NCI-H146 treated with DMSO at 0.1 percent for 48 hours (cell line): ENCODE measurements around the gene ETHE1.
"Not testable (repeated sequence)": the region's sequence is repeated elsewhere in the genome, so short reads cannot be mapped to it uniquely, and the experiment has no call there.

Source experiments
- DNase-seq: peaks from one replicate; lab custom pipeline; 2025; ENCODE audit not compliant: unreplicated experiment; lab: John Stamatoyannopoulos, UW

ETHE1 gene

GRCh38 chr19:43524922-43525835 lies 1.8 kb downstream of the ETHE1 start:
- DNase-seq: no peak

- not testable (repeated sequence) for DNase-seq
Measured at GRCh38 chr19:43523696-43524095, 3.3 kb downstream of the ETHE1 start.

GRCh38 chr19:43522929-43523328 lies 4.1 kb downstream of the ETHE1 start:
- no peak for DNase-seq

DNA sequence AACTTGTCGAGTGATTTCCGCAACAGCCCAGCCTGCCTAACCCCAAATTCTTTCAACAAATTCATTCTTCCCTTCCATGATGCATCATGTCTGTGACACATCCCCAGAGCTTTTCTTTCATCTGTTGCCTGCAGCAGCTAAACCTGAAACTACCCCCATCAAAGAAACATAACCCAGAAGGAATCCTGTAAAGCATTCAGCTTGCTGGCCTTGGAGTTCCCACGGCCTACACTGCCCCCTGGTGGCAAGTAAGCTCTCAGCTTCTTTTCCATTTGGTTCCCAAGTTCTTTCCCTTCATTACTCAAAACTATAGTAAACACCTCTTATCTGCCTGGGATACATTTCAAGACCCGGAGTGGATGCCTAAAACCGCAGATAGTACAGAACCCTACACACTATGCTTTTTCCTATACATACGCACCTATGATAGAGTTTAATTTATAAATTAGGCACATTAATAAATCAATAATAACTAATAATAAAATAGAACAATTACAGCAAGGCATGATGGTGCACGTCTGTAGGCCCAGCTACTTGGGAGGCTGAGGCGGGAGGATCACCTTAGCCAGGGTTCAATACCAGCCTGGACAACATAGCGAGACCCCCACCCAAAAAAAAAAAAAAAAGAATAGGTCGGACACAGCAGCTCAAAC lies 7.4 kb downstream of the ETHE1 start:
- DNase-seq: peak; percentile 62

DNA sequence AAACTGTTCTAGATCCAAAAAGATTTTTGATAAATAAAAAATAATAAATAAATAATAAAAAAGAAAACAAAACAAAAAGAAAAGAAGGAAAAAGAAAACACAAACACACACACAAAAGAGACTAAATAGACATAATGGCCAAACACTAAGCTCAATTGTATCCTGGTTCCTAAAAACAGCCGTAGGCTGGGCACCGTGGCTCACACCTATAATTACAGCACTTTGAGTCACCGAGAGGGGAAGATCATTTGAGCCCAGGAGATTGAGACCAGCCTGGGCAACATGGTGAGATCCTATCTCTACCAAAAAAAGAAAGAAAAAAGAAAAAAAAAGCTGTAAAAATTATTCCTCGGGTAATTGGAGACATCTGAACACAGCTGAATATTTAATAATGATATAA lies 8.9 kb downstream of the ETHE1 start:
- no peak for DNase-seq

GRCh38 chr19:43512399-43512798 lies 14.6 kb downstream of the ETHE1 start:
- DNase-seq: not testable (repeated sequence)

GRCh38 chr19:43511324-43511723 lies 15.7 kb downstream of the ETHE1 start:
- DNase-seq: no peak

GRCh38 chr19:43510713-43511112 lies 16.3 kb downstream of the ETHE1 start:
- DNase-seq: no peak

DNA sequence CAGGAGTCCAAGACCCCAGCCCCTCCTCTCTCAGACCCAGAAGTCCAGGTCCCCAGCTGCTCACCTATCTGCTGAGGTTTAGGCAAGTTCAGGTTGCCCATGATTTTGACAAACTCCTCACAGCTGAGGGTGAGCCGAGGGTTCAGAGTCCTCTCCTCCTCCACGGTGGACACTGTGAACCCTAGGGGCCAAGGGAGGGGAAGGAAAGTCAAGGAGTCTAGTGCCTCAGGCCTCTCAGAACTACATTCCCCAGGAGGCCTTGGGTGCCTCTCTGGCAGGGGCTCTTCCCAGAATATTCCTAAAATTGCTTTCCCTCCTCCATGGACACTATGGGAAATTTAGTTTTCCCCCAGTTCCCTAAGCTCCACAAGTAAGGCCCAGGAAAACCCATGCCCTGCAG lies 19.1 kb downstream of the ETHE1 start:
- no peak for DNase-seq

DNA sequence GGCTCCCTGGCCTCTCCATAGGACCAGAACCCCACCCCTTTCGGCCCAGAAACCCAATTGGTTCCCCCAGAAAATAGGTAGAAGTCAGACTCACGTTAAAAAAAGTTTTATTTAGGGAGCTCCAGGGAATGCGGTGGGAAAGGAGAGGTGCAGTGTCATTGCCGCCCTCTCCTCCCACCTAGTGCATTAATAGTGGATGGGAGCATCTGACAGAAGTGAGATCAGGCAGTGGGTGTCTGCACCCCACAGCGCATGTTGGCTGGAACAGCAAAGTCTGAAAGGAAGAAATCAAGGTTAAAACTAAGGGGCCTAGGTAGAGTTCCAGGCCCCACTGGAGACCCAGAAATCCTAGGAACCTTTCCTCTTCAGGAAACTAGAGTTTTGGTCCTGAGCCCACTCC lies 20.4 kb downstream of the ETHE1 start:
- DNase-seq: no peak

- no peak for DNase-seq
Measured at GRCh38 chr19:43505941-43506340, 21.1 kb downstream of the ETHE1 start.

DNA sequence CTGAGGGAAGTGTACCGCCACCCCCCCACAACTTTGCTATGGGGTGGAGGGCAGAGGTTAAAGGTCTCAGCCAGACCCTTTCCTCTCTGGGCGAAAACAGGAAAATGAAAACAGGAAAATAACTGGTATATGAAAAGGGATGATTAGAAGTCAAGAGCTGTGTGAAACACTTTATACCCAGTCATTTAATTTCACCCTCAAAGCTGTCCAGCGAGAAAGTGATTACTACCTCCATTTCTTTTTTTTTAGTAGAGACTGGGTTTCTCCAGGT lies 21.9 kb downstream of the ETHE1 start:
- no peak for DNase-seq

DNA sequence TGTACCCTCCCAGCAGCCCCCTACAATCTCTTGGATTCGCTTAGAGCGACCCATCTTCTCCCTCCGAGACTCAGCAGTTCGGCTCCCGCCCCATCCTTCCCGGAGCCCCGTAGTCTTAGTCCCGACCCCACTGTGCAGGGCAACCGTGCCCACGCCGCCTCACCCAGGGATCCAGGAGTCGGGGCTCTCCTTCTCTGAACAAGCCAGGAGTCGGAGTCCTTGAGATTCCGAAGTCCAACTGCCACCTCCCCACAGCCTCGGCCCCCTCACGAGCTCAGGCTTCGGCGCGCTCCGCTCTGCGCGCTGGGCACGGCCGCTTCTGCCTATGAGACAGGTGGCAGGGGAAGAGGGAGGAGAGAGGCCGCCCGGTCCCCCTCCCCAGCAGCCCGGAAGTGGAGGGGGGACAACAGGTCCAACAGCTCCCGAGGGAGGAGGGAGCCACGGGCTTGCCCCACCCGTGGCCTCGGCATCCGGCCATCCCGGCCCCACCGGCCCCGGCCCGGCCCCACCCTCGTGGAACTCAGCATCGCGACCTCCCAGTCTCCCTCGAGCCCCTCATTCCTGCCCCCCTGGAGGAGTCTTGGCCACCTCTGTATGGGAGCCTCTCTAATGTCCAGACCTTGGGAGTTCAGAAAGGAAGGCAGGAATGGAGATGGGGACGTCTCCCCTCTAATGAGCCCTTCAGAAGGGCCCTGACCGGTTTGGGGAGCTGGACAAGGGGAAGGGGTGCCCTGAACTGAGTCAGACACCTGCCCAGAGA lies 22.4 kb downstream of the ETHE1 start, which contains the start of gene PHLDB3:
Gene PHLDB3, minus strand, starts transcription at position 321 of the 760 bp plus-strand sequence. CDS start 628 bp downstream, outside the sequence.
- DNase-seq: peak; percentile 64

DNA sequence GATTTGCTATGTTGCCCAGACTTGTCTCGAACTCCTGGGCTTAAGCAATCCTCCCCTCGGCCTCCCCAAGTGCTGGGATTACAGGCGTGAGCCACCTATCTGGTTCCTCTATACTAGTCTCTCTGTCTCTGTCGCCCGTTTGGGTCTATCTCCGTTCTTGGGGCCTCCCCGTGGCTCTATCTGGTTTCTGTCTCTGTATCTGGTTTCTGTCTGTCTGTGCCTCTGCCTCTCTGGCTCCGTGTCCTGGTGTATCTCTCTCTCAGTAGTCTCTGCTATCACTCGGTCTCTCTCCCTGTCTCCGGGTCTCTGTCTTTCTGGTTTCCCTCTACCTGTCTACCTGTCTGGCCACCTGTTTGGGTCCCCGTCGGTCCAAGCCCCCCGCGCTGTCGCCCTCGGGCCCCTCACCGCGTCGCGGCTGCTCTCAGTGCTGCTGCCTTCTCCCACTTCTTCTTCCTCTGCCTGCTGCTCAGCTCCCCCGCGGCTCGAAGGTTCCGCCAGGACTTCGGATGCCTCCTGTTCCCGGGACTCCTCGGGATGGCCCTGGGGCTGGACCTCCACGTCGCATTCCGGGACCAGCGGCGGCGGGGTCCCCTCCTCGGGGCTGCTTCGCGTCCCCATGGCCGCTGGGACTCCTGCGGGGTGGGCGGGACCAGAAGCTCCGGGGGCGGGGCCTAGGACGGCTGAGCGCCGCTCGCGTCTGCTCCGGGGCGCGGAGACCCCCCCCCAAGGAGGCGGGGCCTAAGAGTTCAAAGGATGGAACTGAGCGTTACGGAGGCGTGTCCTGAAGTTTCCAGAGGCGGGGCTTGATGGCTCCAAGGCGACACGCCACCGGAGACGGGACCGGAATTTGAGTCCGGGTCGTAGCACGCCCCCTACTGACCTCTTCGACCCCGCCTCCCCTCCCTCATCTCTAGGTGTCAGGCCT lies 23.2 kb downstream of the ETHE1 start:
- DNase-seq: peak; percentile 90

DNA sequence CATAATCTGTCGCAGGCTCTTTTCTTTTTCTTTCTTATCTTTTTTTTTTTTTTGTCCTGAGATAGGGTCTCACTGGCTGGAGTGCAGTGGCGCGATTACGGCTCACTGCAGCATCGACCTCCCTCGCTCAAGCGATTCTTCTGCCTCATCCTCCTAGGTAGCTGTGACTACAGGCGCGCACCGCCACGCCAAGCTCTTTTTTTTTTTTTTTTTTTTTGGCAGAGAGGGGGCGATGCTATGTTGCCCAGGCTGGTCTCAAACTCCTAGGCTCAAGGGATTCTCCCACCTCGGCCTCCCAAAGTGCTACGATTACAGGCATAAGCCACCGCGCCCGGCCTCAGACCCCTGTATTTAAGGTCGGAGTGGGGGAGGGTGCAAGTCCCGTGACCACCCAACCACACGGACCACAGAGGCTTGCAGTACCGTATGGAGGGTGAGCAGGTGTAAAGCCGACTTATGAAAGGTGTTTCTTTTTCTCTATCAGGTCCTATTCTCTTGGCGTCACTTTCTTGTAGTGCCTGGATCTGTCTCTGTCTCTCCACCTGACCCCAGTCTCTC lies 24.5 kb downstream of the ETHE1 start:
- DNase-seq: no peak

DNA sequence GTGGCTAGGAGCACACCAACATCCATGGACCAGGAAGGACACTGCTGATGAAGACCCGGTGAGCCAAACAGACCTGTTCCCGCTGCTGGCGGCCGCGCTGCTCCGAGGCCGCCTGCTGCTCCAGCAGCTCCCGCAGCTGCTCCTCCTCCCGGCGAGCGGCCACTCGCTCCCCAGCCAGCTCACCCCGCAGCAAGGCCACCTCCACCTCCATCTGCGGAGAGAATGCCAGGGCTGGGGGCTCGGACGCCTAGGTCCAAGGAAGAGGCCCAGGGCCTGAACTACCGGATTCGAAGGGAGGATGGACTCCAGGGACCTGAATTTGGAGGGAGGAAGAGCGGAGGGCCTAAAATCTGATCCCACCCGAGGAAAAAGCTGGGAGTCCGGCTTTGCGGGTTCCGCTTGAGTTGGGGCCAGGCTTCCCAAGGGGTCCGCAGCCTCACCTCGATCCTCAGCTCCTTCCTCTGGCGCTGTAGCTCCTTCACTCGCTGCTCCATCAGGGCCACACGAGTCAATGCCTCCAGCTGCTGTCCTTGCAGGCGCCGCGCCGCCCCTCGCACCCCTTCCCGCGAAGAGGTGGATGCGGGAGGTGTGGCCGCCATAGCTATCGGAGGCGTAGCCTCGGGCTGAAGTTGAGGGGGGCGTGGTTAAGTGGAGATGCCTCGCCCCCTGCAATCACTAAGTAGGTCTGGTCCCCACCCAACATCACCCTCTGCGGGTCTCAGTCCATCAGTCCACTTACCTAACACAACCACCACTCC lies 25.2 kb downstream of the ETHE1 start:
- no peak for DNase-seq

DNA sequence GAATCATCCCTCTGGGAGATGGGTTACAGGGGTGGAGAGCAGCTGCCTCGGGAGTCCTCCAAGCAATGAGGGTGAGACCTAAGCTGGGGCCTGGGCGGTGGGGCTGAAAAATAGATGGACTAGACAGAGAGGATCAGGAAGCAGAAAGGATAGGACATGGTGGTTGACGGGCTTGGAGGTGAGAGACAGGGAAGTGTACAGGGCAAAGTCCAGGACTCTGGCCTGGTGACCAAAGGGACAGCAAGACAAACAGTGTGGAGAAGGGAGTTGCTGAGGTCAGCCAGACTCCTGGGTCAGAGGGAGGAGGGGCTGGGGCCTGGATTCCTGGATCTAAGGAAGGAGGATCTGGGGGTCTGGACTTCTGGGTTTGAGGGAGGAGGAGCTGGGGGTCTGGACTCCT lies 28.0 kb downstream of the ETHE1 start:
- DNase-seq: no peak

GRCh38 chr19:43498233-43498842 lies 28.7 kb downstream of the ETHE1 start:
- DNase-seq: no peak

DNA sequence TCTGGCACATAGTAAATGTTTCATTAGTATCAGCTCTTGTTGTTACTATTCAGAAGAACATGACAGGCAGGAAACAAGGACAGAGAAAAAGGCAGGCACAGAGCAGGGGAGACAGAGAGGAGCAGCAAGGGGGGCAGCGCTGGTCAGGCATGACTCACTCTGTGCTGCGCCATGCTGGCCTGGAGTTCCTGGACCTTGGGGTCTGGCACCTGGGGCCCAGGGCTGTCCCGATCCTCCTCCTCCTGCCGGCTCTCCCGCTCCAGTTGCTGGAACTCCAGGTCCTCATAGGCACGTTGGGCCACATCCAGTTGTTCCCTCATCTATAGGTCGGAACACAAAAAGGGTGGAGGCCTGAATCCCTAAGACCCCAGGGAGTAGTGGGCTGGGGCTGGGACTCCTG lies 30.0 kb downstream of the ETHE1 start:
- DNase-seq: no peak
